Keratinocyte (primary cell): ENCODE data around the gene CDH15.

Source experiments
- CTCF ChIP-seq, 3 experiments: IDR thresholded peaks in 1 of 3; conservative IDR thresholded peaks in 1 of 3; optimal IDR thresholded peaks in 1 of 3; 2 replicates in 2 of 3; 3 replicates in 1 of 3; pipeline versions ENCODE3 to v1.5.1; 2011; ENCODE audit warnings: low read length in 3 of 3, mild to moderate bottlenecking in 3 of 3, moderate library complexity in 2 of 3, control low read depth in 1 of 3, inconsistent platforms in 1 of 3; ENCODE audit not compliant: insufficient read depth in 2 of 3; ENCODE audit errors: extremely low read depth in 1 of 3
- EZH2 ChIP-seq: IDR thresholded peaks from one replicate; pipeline ENCODE4 v1.6.1; 2012; ENCODE audit warnings: inconsistent platforms, mild to moderate bottlenecking, low read length, moderate library complexity

GRCh38 chr16:89224665-89225064 lies 53.1 kb downstream of the CDH15 start:
- TF ChIP-seq CTCF (optimal IDR thresholded peaks at IDR 0.05 in 1 of 3, IDR thresholded peaks at IDR 0.05 in 1 of 3, conservative IDR thresholded peaks at IDR 0.05 in 1 of 3; ENCODE audit: extremely low read depth in 1 of 3, insufficient read depth in 2 of 3, low read length in 3 of 3) (no peak), EZH2 (no peak)
